Smooth muscle cell (in vitro differentiated cells): Measurements from ENCODE around the gene EPYC. TPM values are rescaled to one million over a fixed set of nuclear protein-coding genes. Genes with fewer than 3 reads are reported as not detected.

ENCODE experiments used
- DNase-seq: peaks from one replicate; lab custom pipeline; 2025; ENCODE audit not compliant: unreplicated experiment; lab: John Stamatoyannopoulos, UW
- H2AFZ ChIP-seq: fragments of 200-600 bp; sonication (generic); 2 replicates; pipeline ENCODE4 v1.6.0; 2016; ENCODE audit warnings: antibody characterized with exemption, low read depth, mild to moderate bottlenecking
- H3F3A ChIP-seq: fragments of 200-600 bp; sonication (generic); 2 replicates; pipeline ENCODE4 v1.6.0; 2017; ENCODE audit warnings: antibody characterized with exemption, low read depth
- H3K27ac ChIP-seq: fragments of 200-600 bp; sonication (generic); 2 replicates; pipeline ENCODE4 v1.5.1; 2016; ENCODE audit warnings: low read depth, mild to moderate bottlenecking
- H3K27me3 ChIP-seq: fragments of 200-600 bp; sonication (generic); 2 replicates; pipeline ENCODE4 v1.6.1; 2016; ENCODE audit warnings: low read depth, mild to moderate bottlenecking
- H3K36me3 ChIP-seq: fragments of 200-600 bp; sonication (generic); 2 replicates; pipeline ENCODE4 v1.5.1; 2016; ENCODE audit warnings: low read depth
- H3K4me1 ChIP-seq: fragments of 200-600 bp; sonication (generic); 2 replicates; pipeline ENCODE4 v1.5.1; 2016; ENCODE audit warnings: low read depth
- H3K4me2 ChIP-seq: fragments of 200-600 bp; sonication (generic); 2 replicates; pipeline ENCODE4 v1.6.0; 2016; ENCODE audit warnings: mild to moderate bottlenecking
- H3K4me3 ChIP-seq: fragments of 200-600 bp; sonication (generic); 2 replicates; pipeline ENCODE4 v1.5.1; 2016; ENCODE audit warnings: mild to moderate bottlenecking
- H3K79me2 ChIP-seq: fragments of 200-600 bp; sonication (generic); 2 replicates; pipeline ENCODE4 v1.6.0; 2016; ENCODE audit warnings: low read depth, mild to moderate bottlenecking
- H3K9ac ChIP-seq: fragments of 200-600 bp; sonication (generic); 2 replicates; pipeline ENCODE4 v1.6.0; 2016; ENCODE audit warnings: low read depth
- H3K9me3 ChIP-seq: fragments of 200-600 bp; sonication (generic); replicated peaks from 2 replicates; pipeline ENCODE4 v1.5.1; 2016; ENCODE audit warnings: low read depth
- H4K20me1 ChIP-seq: fragments of 200-600 bp; sonication (generic); 2 replicates; pipeline ENCODE4 v1.6.0; 2016; ENCODE audit warnings: low read depth
- CTCF ChIP-seq: fragments of 200-600 bp; sonication (generic); IDR thresholded peaks from 2 replicates; pipeline ENCODE4 v1.5.1; 2017; ENCODE audit warnings: borderline replicate concordance, mild to moderate bottlenecking, antibody characterized with exemption; ENCODE audit not compliant: insufficient read depth, poor library complexity, severe bottlenecking
- WGBS: methylation state at CpG from one replicate; pipeline ENCODE4 v1.1.7; 2016; ENCODE audit warnings: low lambda C conversion rate; 5-methylcytosine and 5-hydroxymethylcytosine counted together
- polyA plus RNA-seq: library from polyadenylated mRNA; unstranded; fragments of >200 nt; fragmentation: Nextera tagmentation; extraction: Ambion mirVana; gene quantifications from 2 replicates; pipeline ENCODE4 v1.2.1, GENCODE V29; 2016
- total RNA-seq: library from RNA; depleted of rRNA; stranded (reverse); fragments of >200 nt; gene quantifications from 2 replicates; pipeline ENCODE4 v1.2.3, GENCODE V29; 2014

EPYC gene
- total and polyA plus RNA-seq, 2 experiments from 2014 or later: 0.13 to 1.1 TPM

DNA sequence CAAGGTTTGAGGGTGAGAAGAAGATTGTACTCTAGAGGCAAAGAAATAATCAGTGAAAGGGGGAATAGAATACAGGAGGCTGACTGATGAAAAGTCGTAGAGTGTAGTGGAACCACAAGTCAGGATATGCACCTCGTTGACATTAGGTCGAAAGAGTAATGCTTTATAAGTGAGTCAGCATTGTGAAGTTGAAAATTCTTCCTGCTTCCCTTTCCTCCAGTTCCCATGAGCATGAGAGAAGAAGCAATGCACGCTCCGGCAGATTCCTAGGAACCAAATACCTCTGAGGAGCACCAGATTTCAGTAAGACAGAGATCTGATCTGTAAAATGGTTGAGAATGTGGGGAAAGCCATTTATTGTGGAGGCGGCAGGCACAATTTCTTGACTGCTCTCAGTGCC, 66.3 kb downstream of the EPYC start:
- Histone ChIP-seq H3K36me3 (no peaks in the 10 kb centered on the region), H3K4me2 (peak overlapping the region; percentile 11), H3K9me3 (no peaks in the 10 kb centered on the region), H3K27ac (no peak overlapping the region), H4K20me1 (no peaks in the 10 kb centered on the region), H3K9ac (no peak overlapping the region), H3K27me3 (no peaks in the 10 kb centered on the region), H3K4me1 (no peaks in the 10 kb centered on the region), H3K79me2 (no peaks in the 10 kb centered on the region), H2AFZ (peak overlapping the region; percentile 30), H3K4me3 (no peak overlapping the region), H3F3A (no peaks in the 10 kb centered on the region)
- 44% methylated on average over 6 of the region's 6 CpGs for WGBS
- TF ChIP-seq CTCF: no peak
- no peak for DNase-seq

DNA sequence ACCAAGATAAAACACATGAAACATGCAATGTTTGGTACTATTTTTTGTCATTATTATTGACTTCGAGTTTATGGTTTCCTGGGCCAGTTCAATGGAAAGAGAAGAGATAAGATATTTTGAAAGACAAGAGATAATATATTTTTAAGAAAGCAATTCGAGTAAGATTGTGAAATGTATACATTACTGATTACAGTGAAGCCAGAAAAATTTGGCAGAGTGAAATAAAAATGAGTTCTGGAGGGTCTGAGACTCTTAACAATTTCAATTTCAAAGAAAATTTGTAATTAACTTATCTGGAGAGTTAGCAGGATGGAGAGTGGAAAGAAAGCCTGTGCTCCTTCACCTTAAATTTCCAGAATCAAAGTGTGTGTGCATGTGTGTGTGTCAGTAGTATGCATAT, 67.1 kb downstream of the EPYC start:
- no peak for DNase-seq
- no peak overlapping the region for H2AFZ ChIP-seq
- H3K27ac ChIP-seq: no peak overlapping the region
- no peaks in the 10 kb centered on the region for H3K27me3 ChIP-seq
- no peak overlapping the region for H3K4me3 ChIP-seq
- H4K20me1 ChIP-seq: no peaks in the 10 kb centered on the region
- H3K79me2 ChIP-seq: no peaks in the 10 kb centered on the region
- H3F3A ChIP-seq: no peaks in the 10 kb centered on the region
- no peak overlapping the region for H3K4me2 ChIP-seq
- no peak for TF ChIP-seq CTCF
- no peaks in the 10 kb centered on the region for H3K9me3 ChIP-seq
- no peaks in the 10 kb centered on the region for H3K4me1 ChIP-seq
- no peaks in the 10 kb centered on the region for H3K36me3 ChIP-seq
- no peak overlapping the region for H3K9ac ChIP-seq
- WGBS: 80% methylated on average over 2 of the region's 2 CpGs

GRCh38 chr12:90936230-90937005, 68.4 kb downstream of the EPYC start:
- no peak for TF ChIP-seq CTCF
- H2AFZ ChIP-seq: no peak overlapping the region
- no peak overlapping the region for H3K27ac ChIP-seq

DNA sequence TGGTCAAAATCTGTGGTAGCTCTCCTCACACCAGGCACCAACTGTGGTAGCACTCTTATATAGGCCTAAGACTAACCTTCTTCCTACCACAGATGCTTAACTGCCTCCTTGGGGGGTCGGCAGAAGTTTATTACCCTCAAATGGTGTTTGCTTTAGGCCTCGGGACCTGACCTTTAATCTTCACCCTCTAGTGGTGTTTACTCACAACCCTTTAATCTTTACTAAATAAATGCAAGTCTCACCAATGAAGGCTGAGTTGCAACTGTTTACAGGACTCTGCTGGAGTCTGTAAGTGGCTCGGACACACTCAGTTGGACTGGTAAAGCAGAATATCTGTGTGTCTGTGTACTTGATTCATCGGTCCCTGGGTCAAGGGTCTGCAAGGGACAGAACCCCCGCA, 79.2 kb downstream of the EPYC start:
- Histone ChIP-seq H3K36me3 (no peaks in the 10 kb centered on the region), H3K4me1 (no peaks in the 10 kb centered on the region), H3K4me2 (no peak overlapping the region), H3K9ac (no peak overlapping the region), H2AFZ (no peak overlapping the region), H3K79me2 (no peaks in the 10 kb centered on the region), H3K9me3 (peaks cover 5% of the 10 kb centered on the region), H3F3A (no peaks in the 10 kb centered on the region), H3K4me3 (no peak overlapping the region), H3K27me3 (no peaks in the 10 kb centered on the region), H3K27ac (no peak overlapping the region), H4K20me1 (no peaks in the 10 kb centered on the region)
- TF ChIP-seq CTCF: no peak
- WGBS: 50% methylated on average over 5 of the region's 5 CpGs
- DNase-seq: no peak

More at GRCh38 chr12:90936230-90937005, 68.4 kb downstream of the EPYC start:
- H3F3A ChIP-seq: no peaks in the 10 kb centered on the region
- H3K9me3 ChIP-seq: no peaks in the 10 kb centered on the region
- no peaks in the 10 kb centered on the region for H3K79me2 ChIP-seq
- no peak overlapping the region for H3K9ac ChIP-seq
- no peak overlapping the region for H3K4me2 ChIP-seq
- DNase-seq: no peak
- H3K4me3 ChIP-seq: no peak overlapping the region
- 85% methylated on average over 5 of the region's 5 CpGs for WGBS
- no peaks in the 10 kb centered on the region for H3K36me3 ChIP-seq
- no peaks in the 10 kb centered on the region for H4K20me1 ChIP-seq
- no peaks in the 10 kb centered on the region for H3K27me3 ChIP-seq
- no peaks in the 10 kb centered on the region for H3K4me1 ChIP-seq
